Small intestine (tissue), 7 donors: ENCODE data around the gene EXOC4. TPM values are rescaled to one million over a fixed set of nuclear protein-coding genes. Genes with fewer than 3 reads are reported as not detected.

Experiments used
- DNase-seq, 2 donors: peaks; one replicate each; pipeline versions ENCODE4 v3.0.0 to v3.0.0-alpha.2; 2013
- FAIRE-seq: peaks from 2 replicates; lab custom pipeline; 2012; peaks lifted over from hg19 to GRCh38; lab: Jason Lieb, UNC
- H3K27ac ChIP-seq, 3 donors: one replicate each; pipeline ENCODE4 v1.5.1; 2013; ENCODE audit warnings: low read length in 2 of 3, mild to moderate bottlenecking in 2 of 3, control low read depth in 1 of 3, inconsistent platforms in 1 of 3, low read depth in 1 of 3, moderate library complexity in 1 of 3
- H3K27me3 ChIP-seq, 3 donors: one replicate each; pipeline ENCODE4 v1.6.1; 2013; ENCODE audit warnings: low read length in 3 of 3, inconsistent platforms in 1 of 3; ENCODE audit not compliant: control insufficient read depth in 3 of 3, insufficient read depth in 3 of 3
- H3K36me3 ChIP-seq, 3 donors: one replicate each; pipeline ENCODE4 v1.6.1; 2013; ENCODE audit warnings: low read length in 3 of 3, inconsistent platforms in 1 of 3, low read depth in 1 of 3, mild to moderate bottlenecking in 1 of 3, moderate library complexity in 1 of 3; ENCODE audit not compliant: control insufficient read depth in 3 of 3, insufficient read depth in 2 of 3
- H3K4me1 ChIP-seq, 3 donors: one replicate each; pipeline ENCODE4 v1.6.1; 2013; ENCODE audit warnings: low read length in 2 of 3, inconsistent platforms in 1 of 3, low read depth in 1 of 3, mild to moderate bottlenecking in 1 of 3, moderate library complexity in 1 of 3; ENCODE audit not compliant: control insufficient read depth in 3 of 3, insufficient read depth in 2 of 3
- H3K4me3 ChIP-seq, 3 donors: one replicate each; pipeline ENCODE4 v1.5.1; 2013; ENCODE audit warnings: low read length in 3 of 3, control low read depth in 1 of 3, inconsistent platforms in 1 of 3, low read depth in 1 of 3, mild to moderate bottlenecking in 1 of 3, moderate library complexity in 1 of 3
- H3K9me3 ChIP-seq, 2 donors: one replicate each; pipeline ENCODE4 v1.6.1; 2013; ENCODE audit warnings: low read depth in 1 of 2, low read length in 1 of 2; ENCODE audit not compliant: control insufficient read depth in 2 of 2, insufficient read depth in 1 of 2
- WGBS, 3 donors: extraction: QIAGEN DNeasy Blood & Tissue Kit; methylation state at CpG; one replicate each; pipeline ENCODE4 v1.1.7; 2013; 5-methylcytosine and 5-hydroxymethylcytosine counted together
- polyA plus RNA-seq, 4 donors: library from polyadenylated mRNA; stranded (reverse) in 3 of 4; unstranded in 1 of 4; fragments of 200-250 nt in 3 of 4; fragments of 120-200 nt in 1 of 4; gene quantifications; one replicate each; pipeline versions ENCODE4 v1.2.1 to v1.2.3, GENCODE V29; 2013
- donor health status: healthy with polysubstance abuse.
- donor health status: control.
- donor health status: control.
- donor health status: Bipolar disorder and iron deficiency.
- donor health status: healthy.

EXOC4 gene
- polyA plus RNA-seq, 4 donors = 10.5 to 46.8 (median 18.8) TPM

GRCh38 chr7:133861876-133862275 is 609.0 kb downstream of the EXOC4 start:
- peak in 1 of 2 donors; percentile 8 for DNase-seq
- no peak for FAIRE-seq
- H3K27me3 ChIP-seq = no peaks in the 10 kb centered on the region
- H3K9me3 ChIP-seq = no peaks in the 10 kb centered on the region
- 89 to 94% (median 93%) methylated on average over 4 of the region's 4 CpGs for WGBS, 3 donors
- no peak overlapping the region for H3K27ac ChIP-seq
- H3K4me3 ChIP-seq = no peak overlapping the region
- peaks cover 0 to 7% (median 0%) of the 10 kb centered on the region in 3 donors for H3K36me3 ChIP-seq
- peaks cover 0 to 2% (median 2%) of the 10 kb centered on the region in 3 donors for H3K4me1 ChIP-seq

DNA sequence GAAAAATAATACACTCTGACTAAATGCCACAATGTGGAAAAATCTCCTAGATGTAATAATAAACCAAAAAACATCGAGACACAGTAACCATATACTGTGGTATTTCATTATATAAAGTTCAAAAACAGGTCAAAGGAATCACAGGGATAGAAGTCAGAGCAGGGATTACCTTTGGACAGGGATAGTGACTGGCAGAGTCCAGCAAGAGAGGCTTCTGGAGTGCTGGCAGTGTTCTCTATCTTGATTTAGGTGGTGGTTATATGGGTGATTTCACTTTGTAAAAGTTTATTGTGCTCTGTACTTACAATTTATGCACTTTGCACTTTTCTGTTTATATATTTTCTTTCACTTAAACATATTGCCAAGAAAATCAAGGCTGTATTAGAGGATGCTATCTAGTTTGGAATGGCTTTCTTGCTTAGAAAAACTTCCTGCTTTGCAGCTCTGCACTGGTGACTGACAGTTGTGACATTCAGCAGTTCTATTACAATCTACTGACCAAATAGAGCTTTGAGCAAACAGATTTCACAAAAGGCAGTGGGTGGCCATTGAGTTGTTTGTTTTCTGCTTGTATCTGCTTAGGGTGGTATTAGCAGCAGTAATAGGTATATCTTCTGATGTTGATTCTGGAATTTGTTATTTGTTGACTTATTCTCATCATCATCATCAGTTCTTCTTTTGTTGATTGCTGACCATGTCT is 610.6 kb downstream of the EXOC4 start:
- Histone ChIP-seq H3K36me3 (no peaks in the 10 kb centered on the region), H3K27ac (peak overlapping the region in 1 of 3 donors; percentile 7), H3K4me1 (peaks cover 0 to 2% (median 2%) of the 10 kb centered on the region in 3 donors), H3K9me3 (no peaks in the 10 kb centered on the region), H3K4me3 (no peak overlapping the region), H3K27me3 (no peaks in the 10 kb centered on the region)
- peak; percentile 10 to 21 for DNase-seq
- no peak for FAIRE-seq
- WGBS, 3 donors = 48 to 68% (median 54%) methylated on average over 1 of the region's 1 CpG

GRCh38 chr7:133869556-133869955 is 616.7 kb downstream of the EXOC4 start:
- DNase-seq (no peak), FAIRE-seq (no peak)
- 27 to 52% (median 50%) methylated on average over 1 of the region's 1 CpG for WGBS, 3 donors
- H3K4me1 ChIP-seq = no peaks in the 10 kb centered on the region
- H3K27me3 ChIP-seq = no peaks in the 10 kb centered on the region
- no peak overlapping the region for H3K27ac ChIP-seq
- H3K4me3 ChIP-seq = no peak overlapping the region
- no peaks in the 10 kb centered on the region for H3K9me3 ChIP-seq
- no peaks in the 10 kb centered on the region for H3K36me3 ChIP-seq

- Histone ChIP-seq H3K27me3 (no peaks in the 10 kb centered on the region), H3K4me3 (no peak overlapping the region), H3K9me3 (no peaks in the 10 kb centered on the region), H3K4me1 (no peaks in the 10 kb centered on the region), H3K27ac (no peak overlapping the region), H3K36me3 (no peaks in the 10 kb centered on the region)
- DNase-seq (no peak), FAIRE-seq (no peak)
- 86 to 97% (median 88%) methylated on average over 1 of the region's 1 CpG for WGBS, 3 donors
These were observed 618.9 kb downstream of the EXOC4 start for GRCh38 chr7:133871757-133872156.

DNA sequence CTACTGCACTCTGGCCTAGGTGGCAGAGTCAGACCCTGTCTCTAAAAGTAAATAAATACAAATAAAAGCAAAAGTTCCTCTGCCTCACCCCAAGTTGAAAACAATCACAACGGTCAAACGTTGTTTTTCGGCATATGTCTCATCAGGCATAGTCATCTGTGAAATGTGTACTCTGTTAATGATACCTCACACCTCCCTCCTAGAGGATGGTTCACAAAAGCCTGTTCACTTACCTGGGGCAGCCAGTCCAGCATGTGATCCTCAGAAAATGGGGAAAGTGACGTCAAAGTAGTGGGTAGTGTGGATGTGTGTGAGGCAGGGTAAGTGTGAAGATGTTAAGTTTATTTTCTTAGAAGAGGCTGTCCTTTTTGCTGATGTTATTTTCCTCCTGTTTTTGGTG is 620.3 kb downstream of the EXOC4 start:
- H3K9me3 ChIP-seq = peaks cover 0 to 2% of the 10 kb centered on the region in 2 donors
- no peak overlapping the region for H3K4me3 ChIP-seq
- no peak overlapping the region for H3K27ac ChIP-seq
- DNase-seq (no peak), FAIRE-seq (no peak)
- H3K27me3 ChIP-seq = no peaks in the 10 kb centered on the region
- H3K36me3 ChIP-seq = no peaks in the 10 kb centered on the region
- 80 to 91% (median 85%) methylated on average over 4 of the region's 4 CpGs for WGBS, 3 donors
- H3K4me1 ChIP-seq = no peaks in the 10 kb centered on the region

GRCh38 chr7:133873631-133874030 is 620.8 kb downstream of the EXOC4 start:
- H3K36me3 ChIP-seq = no peaks in the 10 kb centered on the region
- FAIRE-seq = no peak
- H3K4me1 ChIP-seq = no peaks in the 10 kb centered on the region
- H3K27ac ChIP-seq = no peak overlapping the region
- no peak for DNase-seq
- H3K4me3 ChIP-seq = no peak overlapping the region
- H3K9me3 ChIP-seq = peaks cover 0 to 2% of the 10 kb centered on the region in 2 donors
- WGBS, 3 donors = 69 to 92% (median 78%) methylated on average over 2 of the region's 2 CpGs
- no peaks in the 10 kb centered on the region for H3K27me3 ChIP-seq

DNA sequence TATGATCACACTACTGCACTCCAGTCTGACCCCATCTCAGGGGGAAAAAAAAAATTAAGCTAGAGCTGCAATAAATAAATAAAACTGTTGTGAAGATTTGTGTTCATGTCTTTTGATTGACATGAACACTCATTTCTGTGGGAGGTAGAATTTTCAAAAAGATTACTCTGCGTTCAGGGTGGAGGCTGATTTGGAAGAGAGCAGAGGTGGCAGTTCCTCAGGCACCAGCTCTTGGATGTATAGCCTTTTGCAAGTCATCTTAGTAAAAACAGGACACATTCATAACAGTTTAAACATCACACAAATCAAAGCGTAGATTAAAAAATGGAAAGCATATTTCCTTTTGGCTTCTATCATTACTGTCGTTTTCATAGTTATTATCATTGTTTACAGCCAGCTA is 630.7 kb downstream of the EXOC4 start:
- WGBS, 3 donors = 40 to 69% (median 53%) methylated on average over 3 of the region's 3 CpGs
- no peak overlapping the region for H3K27ac ChIP-seq
- H3K36me3 ChIP-seq = no peaks in the 10 kb centered on the region
- H3K4me3 ChIP-seq = no peak overlapping the region
- no peaks in the 10 kb centered on the region for H3K9me3 ChIP-seq
- H3K4me1 ChIP-seq = peaks cover 0 to 7% (median 2%) of the 10 kb centered on the region in 3 donors
- no peaks in the 10 kb centered on the region for H3K27me3 ChIP-seq
- FAIRE-seq (no peak), DNase-seq (no peak)

GRCh38 chr7:133885213-133885612 is 632.3 kb downstream of the EXOC4 start:
- H3K4me3 ChIP-seq = no peak overlapping the region
- no peaks in the 10 kb centered on the region for H3K9me3 ChIP-seq
- peaks cover 0 to 7% (median 2%) of the 10 kb centered on the region in 3 donors for H3K4me1 ChIP-seq
- FAIRE-seq (no peak), DNase-seq (no peak)
- no peaks in the 10 kb centered on the region for H3K36me3 ChIP-seq
- whole genome bisulfite sequencing, 3 donors = 97 to 100% (median 98%) methylated on average over 5 of the region's 5 CpGs
- no peak overlapping the region for H3K27ac ChIP-seq
- no peaks in the 10 kb centered on the region for H3K27me3 ChIP-seq

- no peak overlapping the region for H3K27ac ChIP-seq
- no peaks in the 10 kb centered on the region for H3K9me3 ChIP-seq
- 85 to 90% (median 89%) methylated on average over 3 of the region's 3 CpGs for WGBS, 3 donors
- DNase-seq (no peak), FAIRE-seq (no peak)
- peaks cover 0 to 7% (median 2%) of the 10 kb centered on the region in 3 donors for H3K4me1 ChIP-seq
- H3K36me3 ChIP-seq = no peaks in the 10 kb centered on the region
- no peaks in the 10 kb centered on the region for H3K27me3 ChIP-seq
- no peak overlapping the region for H3K4me3 ChIP-seq
These were observed 633.2 kb downstream of the EXOC4 start for GRCh38 chr7:133886086-133886485.
